ENCODE measurements around the gene SOX5.
"Not testable (repeated sequence)": the region's sequence is repeated elsewhere in the genome, so short reads cannot be mapped to it uniquely, and the experiment has no call there.

The SOX5 gene

DNA sequence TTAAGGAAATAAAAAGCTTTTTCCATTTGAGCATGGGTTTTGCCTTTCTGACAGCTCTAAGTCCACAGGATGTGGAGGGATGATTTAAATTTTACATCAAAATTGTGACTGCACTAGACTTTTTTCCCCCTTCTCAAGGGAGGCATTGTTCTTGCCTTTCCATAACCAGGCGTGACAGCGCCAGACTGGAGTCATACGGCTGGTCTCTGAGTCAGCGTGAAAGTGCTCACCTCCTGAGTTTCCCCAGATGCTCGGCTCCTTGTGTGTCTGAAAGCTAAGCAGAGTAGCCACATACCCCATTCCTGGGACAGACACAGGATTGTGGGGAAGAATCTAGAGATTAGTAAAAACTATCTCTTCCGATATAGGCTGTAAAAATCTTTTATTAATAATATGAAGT lies 43.1 kb downstream of the SOX5 start:
- peak; percentile 40 for DNase-seq

DNA sequence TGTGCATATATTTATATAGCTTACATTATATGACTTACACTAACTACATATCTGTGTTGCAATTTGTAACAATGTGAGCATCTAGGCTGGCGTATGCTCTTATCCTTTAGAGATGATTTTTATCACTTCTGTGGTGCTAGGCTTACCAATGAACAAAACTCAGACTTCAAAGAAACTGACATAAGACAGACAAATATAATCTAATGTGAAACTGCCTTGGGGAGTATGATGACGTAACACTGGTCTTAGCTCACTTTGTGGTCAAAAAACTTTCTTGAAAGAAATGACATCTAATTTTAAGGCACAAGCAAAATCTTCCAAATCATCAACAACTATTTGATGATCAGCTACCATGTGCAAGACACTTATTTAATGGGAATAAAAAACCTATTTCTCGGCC lies 50.0 kb downstream of the SOX5 start:
- DNase-seq: no peak

DNA sequence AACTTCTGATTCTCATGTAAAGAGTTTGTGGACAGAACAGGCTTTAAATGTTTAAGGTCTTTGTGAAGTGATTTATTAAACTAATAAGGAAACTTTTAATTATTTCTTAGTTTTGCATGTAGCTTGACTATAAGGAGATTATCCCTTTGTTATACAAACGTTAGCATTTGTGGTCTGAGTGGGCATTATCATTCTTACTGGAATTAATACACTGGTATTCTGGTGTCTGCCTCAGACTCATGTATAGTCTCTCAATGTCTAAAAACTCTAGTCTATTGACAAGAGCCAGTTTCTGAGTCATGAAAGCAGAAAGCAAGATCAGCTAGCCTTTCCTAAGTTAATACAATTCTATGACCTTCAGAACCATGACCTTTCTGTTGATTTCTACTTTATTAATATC lies 51.3 kb downstream of the SOX5 start:
- DNase-seq: no peak

DNA sequence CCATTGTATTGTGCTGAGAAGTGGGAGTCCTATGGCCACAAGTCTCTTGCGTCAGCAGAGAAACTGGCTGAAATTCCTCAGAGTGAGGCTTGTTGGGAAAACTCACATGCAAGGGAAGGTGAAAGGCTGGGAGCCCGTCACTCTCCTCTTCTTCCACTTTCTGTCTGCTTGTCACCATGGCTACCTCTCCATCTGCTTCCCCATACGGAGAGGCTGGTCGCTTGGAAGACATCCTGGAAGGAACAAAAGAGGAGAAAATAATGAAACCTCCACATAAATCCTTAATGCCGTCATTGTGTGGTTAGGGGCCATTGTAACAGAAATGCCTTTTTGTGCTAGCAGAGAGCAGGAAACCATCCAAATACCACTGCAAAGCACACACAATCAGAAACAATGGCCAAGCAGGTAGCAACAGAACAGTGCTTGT lies 53.7 kb downstream of the SOX5 start:
- no peak for DNase-seq

DNA sequence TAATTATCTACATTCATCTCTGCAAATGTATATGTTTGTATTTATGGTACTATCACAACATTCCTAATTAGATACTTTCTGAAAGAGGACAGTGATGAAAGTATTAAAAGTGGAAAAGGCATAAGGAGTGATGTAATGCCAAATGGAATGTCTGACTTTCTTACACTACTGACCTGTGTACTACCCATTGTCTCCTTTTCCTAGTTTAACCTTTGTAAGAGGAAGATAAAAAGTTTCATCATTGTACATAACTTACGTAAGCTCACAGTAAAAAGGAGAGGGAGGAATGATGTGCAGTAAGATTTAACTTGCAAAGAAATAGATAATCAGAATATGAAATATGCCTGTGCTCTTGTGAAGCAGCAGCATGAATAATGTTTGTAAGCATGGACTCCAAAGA lies 55.9 kb downstream of the SOX5 start:
- no peak for DNase-seq

DNA sequence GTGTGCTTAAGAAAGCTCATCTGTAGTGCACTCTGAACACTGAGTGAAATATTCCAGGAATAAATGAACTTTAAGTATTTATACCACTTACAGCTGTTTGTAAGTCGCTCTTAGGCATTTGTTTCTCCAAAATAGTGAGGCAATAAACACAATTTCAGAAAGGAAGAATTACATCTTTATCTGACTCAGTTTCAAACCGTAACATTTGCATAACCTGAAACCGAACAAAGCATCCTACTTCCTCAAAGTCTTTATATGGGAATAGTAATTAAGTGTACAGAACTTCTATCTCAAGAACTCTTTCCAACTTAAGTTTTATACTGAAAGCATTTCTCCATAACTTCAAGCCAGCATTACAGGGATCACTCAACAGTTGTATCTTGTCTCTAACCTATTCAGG lies 58.4 kb downstream of the SOX5 start:
- no peak for DNase-seq

DNA sequence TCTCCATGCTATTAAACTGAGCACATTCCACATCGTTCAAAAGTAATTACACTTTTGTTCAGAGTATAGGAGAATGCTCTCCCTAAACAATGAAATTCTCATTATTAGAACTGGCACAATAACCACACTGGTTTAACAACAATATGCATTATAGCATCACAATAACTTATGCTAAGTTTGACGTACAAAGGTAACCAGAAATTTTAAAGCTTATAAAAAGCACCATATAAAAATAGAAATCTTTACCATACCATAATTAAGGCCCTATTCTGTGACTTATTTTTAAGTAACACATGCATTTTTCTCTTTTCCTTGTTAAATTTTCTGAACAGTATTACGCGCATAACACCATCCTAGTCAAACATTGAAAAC lies 60.4 kb downstream of the SOX5 start:
- no peak for DNase-seq

DNA sequence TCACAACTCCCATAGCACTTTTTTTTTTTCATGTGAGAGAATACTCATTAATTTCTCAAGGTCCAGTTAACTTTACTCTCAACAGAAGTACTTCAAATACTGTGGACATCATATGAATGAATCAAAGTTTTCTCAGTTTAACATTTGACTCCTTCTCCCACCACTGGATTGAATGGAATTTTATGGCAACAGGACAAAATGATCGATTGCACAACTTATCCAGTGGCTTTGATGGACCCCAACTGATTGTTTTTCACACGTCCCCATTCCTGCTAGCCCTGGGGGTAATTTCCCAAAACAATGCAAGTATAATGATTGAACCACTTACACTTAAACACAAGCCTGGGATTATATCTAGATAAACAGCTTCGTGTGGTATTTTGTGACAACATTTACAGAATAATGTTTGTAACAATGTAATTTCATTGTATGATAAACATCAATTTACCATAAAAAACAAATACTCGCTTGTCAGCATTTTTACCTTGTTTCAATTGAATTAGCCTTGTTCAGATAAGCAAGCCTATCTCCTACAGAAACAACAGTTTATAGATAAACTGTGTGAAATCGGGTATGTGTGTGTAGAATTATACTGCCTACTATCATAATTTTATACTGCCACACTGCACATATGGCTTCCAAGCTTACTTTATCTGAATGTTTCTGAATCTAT lies 60.9 kb downstream of the SOX5 start:
- no peak for DNase-seq

DNA sequence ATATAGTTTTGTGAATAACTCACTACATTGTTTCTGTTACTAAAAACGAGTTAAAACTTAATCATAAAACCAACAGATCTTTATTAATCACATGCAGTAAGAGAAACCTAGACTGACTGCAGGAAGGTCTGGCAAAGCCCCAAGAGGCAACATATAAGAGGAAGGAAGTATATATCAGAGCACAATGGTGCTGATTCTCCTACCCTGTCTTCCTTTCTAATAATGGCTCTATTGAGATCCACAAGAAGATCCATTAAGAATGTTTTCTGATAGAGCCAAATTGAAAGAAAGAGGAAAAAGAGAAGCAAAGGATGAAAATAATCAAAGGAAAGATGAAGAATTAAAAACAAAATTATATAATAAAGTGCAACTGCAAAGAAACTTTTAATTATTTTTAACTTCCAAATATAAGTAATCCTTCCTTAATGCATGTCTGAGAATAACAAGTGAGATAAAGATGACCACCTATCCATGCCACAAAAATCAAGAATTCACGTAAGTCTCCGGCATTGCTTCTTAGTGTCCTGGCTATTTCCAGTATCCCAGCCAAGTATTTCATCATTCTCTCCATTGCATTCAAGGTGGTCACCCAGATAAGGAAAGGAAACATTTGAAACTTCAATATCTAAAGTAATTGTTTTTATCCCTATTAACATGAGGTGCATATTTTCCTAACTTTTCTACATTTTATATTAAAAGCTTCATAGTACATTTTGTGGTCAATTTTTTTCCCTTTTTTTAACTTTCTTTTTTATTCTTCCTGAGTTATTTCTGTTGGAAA lies 62.2 kb downstream of the SOX5 start:
- DNase-seq: no peak

DNA sequence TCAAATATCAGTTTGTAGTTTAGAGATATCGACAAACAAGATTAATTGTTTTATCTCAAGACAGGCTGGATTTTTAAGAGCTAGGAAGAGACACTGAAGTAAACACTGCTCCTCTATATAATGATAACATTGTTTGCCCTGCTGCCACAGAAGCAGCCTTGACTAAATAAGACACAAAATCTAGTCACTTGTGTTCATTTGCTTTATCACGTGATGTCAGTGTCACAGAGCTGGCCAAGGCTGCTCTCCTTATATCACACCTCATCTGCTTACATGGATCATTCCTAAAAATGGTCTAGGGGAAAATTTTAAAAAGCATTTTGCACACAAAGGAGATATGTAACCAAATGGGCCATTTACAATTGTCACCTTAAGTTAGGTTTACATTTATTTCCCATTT lies 64.1 kb downstream of the SOX5 start:
- no peak for DNase-seq

DNA sequence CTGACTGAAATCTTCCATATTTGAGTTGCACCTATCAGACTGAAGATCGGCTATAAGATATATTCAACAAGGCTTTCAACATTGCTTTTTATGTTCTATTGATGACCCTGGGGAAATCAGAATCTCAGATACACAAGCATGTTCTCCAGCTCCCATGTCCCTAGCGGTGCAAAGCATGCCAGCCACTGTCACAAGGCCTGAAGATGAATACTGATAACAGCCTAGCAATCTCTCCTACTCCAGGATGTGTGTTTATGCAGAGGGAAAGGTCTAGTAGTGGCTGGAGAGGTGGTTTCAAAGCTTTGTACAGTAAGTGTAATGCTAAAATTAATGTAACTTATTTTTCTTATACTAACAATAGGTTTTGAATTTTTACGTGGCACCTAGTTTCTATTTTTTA lies 64.6 kb downstream of the SOX5 start:
- DNase-seq: no peak

DNA sequence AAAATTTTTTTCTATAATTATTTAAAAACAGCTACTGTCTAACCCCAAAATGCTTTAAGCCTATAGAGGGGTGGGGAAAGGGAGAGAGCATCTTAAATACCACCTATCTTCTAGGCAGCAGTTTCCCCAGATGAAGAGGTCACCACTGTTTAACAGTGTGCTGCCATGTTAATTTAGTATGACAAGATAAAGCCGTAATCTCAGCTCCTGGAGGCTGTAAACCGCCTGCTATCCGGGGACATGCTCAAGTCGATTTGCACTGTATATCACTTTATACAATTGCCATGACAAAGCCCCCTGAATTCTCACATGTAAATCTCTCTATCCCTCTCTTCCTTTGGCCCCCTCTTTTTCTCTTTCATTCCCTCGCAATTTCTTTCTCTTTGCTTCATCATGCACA lies 68.5 kb downstream of the SOX5 start:
- DNase-seq: no peak

DNA sequence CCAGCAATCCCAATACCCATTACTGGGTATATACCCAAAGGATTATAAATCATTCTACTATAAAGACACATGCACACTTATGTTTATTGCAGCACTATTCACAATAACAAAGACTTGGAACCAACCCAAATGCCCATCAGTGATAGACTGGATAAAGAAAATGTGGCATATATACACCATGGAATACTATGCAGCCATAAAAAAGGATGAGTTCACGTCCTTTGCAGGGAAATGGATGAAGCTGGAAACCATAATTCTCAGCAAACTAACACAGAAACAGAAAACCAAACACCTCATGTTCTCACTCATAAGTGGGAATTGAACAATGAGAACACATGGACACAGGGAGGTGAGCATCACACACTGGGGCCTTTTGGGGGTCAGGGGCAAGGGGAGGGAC lies 72.9 kb downstream of the SOX5 start:
- DNase-seq: not testable (repeated sequence)

DNA sequence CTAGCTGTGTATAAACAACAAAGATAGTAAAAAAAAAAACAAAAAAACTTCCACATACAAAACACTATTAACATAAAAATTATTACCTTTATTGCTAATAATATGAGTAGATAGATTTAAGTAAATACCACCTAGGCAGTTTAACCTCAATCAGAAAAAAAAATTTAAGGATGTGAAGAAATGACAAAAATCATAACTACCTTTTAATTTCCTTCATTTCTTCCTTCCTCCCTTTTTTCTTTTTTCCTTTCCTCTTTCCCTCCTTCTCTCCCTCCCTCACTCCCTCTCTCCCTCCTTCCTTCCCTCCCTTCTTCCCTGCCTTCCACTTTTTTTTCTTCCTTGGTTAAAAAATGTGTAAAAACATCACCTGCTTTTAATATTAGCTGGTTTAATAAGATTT lies 81.7 kb downstream of the SOX5 start:
- DNase-seq: no peak

DNA sequence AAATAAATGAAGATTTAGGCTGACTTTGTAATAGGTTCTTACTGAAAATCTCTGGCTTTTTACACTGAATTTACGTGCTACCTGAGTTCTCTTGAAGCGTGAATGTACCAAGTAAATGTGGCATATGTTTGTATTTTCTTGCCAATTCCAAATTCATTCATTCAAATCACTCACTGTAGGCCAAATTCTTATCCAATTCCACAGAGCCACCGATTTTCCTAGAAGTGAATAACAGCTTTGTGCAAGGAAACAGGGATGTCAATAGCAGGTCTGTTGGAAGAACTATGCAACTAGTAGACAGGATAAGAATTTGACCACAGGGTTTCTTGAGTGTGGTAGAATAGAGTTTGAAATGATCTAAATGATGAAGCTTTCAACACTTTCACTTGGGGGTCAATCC lies 86.8 kb downstream of the SOX5 start:
- no peak for DNase-seq

DNA sequence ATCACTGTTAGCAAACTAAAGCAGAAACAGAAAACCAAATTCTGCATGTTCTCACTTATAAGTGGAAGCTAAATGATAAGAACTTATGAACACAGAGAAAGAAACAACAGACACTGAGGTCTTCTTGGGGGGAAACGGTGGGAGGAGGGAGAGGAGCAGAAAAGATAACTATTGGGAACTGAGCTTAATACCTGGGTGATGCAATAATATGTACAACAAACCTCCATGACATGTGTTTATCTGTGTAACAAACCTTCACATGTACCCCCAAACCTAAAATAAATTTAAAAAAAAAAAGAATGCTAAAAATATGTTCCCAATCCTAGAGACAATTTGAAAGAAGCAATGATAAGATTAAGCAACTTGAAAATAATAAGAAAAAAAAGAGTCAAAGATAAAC lies 89.5 kb downstream of the SOX5 start:
- DNase-seq: no peak

DNA sequence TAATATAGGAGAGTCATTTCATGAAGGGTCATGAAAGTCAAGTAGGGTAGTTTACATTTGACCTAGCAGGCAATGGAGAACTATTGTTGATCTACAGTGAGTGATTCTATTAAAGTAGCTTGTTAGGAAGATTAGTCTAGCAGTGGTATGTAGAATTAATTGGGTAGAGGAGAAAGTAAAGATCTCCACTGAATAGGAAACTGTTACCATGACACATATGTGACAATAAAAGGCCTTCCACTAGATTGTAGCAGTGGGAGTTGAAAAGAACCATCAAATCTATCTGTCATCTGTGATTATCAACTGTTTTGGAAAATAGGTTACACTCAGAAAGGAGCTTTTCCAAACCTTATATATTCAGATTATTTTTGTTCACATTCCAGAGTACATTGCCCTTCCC lies 92.3 kb downstream of the SOX5 start:
- no peak for DNase-seq

DNA sequence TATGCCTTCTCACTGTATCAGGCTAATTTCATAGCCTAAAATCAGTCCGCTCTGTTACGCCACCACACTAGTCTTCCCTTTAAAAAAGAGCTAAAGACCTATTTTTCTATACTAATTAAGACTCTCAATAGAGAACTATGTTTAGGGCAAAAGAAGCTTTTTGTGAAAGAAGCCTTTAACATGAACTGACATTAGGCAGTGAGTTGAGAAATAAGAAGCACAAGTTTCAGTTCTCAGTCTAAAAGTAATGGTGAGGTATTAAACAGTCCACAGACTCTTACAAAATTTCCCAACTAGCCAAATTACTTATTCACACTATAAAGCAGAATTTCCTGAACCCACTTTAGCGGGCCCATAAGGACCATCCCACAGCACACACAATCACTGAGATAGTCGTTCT lies 93.7 kb downstream of the SOX5 start:
- no peak for DNase-seq

DNA sequence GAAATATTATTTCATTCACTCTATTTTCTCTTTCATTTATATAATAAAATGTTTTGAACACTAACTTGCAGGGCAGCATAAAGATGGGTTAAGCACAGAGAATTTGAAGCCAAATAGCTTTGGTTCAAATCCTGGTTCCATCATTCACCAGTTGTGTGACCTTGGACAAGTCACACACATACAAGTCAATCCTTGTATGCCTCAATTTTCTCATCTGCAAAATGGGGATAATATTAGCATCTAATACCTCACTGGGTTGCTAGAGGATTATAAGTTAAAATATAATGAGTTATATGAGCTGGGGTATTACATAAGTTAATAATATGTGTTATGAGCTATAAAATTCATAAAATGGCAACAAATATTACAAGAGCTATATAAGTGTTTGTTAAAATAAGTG lies 94.9 kb downstream of the SOX5 start:
- no peak for DNase-seq

DNA sequence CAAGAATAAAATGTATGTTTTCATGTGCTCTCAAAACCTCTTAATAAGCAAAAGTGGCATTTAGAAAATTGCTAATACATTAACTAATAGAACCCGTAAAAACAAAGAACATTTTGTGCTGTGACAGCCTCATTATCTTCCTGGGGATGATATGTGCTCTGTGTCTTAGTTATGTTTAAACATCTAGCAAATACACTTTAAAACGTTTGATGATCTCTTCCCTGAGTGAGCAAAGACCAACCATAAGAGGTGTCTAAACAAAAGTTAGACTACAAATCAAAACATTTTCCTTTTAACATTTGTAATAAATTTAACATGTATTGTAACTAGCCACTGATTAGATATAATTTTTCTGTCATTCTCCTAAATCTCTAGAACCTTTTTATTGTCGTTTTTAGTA lies 95.8 kb downstream of the SOX5 start:
- DNase-seq: no peak

DNA sequence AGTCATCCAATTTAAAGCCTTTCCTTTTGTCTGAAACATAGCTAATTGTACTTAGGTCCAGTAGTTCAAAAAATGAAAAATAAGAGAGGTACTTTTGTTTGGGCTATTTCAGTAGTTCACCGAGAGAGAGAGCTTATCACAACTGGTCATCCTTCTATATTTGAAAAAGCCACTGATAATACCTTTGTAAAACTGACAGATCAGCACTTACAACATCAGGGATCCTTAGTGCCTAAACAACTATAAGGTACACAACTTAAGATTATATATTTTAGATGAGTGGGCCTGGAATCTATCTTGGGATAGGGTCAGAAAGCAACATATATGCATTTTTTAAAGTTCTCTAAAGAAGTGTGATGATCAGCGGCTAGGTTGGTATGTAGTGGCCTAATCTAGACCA lies 97.9 kb downstream of the SOX5 start:
- DNase-seq: no peak

DNA sequence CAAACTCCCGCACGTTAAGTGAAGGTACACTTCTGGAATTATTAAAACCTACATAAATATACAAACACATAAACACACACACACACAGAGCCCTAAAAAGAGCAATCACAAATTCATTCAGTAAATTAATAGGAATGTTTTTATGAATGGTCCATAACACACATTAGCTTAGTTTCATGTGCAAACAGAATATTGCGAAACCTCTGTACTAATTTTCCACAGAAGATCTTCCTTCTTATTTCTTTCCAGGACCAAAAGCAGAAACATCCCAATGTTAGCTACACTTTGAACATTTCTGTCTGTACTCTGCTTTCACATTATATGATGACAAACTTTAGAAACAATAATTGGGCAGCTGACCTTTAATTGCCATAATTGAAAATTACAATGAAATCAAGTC lies 101.6 kb downstream of the SOX5 start:
- no peak for DNase-seq

DNA sequence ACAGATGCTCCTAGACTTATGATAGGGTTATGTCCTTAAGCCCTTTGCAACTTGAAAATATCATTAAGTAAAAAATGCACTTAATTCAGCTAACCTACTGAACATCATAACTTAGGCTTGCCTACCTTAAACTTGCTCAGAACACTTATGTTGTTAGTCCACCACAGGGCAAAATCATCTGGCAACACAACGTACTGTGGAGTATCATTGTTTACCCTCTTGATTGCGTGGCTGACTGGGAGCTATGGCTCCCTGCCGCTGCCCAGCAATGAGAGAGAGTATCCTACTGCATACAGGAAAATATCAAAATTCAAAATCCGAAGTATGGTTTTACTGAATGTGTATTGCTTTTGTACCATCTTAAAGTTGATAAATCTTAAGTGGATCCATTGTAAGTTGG lies 105.5 kb downstream of the SOX5 start:
- no peak for DNase-seq

DNA sequence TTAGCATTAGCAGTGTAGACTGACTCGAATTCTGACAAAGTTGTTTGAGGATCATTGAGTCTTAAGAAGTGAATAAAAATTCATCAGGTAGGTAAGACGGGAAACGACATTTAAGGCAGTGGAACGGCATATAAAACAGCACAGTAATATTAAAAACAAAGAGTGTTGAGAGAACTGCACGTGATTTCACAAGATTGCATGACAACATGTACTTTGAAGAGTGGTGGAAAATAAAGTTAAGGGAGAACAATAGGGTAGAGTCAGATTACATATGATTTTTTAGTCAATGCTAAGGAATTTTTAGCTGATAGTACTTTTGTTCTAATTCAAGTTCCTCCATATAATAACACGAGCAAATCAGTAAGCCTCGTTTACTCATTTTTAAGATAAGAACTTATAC lies 115.4 kb downstream of the SOX5 start:
- no peak for DNase-seq

DNA sequence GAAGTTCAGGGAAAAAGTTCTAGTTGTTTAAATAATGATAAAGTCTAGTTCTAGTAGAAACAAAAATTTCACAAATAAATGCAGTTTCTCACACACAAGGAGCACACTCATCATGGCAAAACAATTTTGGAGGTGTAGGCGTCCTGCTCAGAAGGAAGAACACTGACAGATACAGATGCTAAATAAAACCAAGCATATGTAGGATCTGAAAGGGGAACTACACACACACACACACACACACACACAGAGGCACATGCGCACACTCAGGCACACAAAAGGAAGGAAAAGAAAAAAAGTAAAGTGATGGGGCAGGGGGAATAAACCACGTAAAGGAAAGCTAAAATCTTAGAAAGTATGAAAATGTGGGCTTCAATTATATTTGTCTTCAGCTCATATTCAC lies 117.7 kb downstream of the SOX5 start:
- no peak for DNase-seq

Measured in left hindlimb (tissue), 1 donor.